NCI-H2107 treated with DMSO at 0.1 percent for 48 hours (cell line): ENCODE measurements around the gene PLPP7.
"Not testable (repeated sequence)": the region's sequence is repeated elsewhere in the genome, so short reads cannot be mapped to it uniquely, and the experiment has no call there.

Experiments used
- DNase-seq: peaks from one replicate; lab custom pipeline; 2025; ENCODE audit not compliant: unreplicated experiment; lab: John Stamatoyannopoulos, UW

Gene PLPP7

DNA sequence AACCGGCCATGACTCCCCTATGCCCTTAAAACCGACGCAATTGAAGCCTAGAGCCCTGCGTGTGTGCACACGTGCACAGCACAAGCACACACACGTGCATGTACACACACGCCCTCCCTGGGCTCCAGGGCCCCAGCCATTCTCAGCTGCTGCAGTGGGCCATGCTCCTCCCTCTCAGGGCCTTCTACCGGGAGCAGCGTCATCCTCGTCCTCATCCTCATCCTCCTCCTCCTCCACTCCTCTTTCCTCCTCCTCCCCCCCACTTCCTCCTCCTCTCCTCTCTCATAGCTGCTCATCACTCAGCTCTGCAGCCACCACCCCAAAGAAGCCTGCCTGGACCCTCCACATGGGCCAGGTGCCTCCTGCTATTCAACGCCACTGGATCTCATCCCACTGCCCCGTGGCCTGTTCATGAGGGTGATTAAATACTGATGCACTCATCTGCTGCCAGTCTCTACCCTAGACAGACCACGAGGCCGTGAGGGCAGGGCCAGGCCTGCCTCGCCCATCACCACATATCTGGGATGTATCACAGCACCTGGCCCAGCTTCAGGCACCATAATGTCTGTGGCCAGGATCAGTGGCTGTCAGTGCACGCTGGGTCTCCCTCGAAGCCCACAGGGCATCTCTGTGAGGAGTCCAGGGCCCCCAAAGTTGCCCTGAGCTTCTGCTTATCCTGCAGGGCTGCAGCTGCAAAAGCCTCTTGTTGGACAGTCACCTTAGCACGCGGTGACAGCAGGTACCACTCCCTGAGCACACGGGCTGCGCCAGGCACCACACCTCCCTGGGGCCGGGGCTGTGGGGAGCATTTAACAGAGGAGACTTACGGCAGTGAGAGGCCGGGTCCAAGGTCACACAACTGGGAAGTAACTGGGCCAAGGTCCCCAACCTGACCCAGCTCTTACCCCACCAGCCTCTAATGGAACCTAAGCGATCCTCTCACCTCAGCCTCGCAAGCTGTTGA is 23.0 kb upstream of the PLPP7 start:
- no peak for DNase-seq

DNA sequence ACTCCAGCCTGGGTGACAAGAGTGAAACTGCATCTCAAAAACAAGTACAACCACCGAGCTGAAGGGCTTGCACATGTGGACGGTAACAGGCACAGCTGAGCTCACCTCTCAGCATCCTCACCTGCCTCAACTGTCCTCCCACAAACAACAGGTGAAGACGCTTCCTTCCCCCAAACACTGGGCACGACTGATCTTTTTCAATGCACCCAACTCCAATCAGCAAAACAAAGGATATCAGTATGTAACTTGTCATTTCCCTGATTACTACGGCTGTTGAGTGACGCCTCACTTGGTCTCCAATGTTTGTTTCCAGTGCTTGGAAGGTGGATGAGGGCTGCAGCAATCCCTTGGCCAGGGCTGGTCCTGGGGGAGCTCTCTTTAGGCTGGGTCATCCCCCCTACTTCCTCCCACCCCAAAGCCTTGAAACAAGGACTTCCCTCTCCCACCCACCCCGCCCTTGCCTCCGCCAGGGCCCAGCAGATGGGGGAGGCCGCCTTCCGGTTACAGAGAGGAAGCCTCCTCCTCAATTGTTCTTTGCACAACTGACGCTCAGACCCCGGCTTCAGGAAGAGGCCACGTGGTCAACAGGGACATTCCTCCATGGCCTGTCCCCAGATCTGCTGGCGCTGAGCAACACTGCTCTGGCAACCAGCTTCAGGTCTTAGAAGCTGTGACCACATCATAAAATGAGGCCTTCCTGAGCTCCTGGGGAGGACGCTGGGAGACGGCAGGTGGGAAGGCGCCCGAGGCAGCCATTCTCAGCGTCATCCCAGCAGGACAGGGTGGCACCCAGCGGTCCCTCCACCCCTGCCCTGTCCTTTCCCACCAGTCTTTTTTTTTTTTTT is 19.1 kb upstream of the PLPP7 start:
- no peak for DNase-seq

- DNase-seq, result not testable (repeated sequence)
Measured at GRCh38 chr9:131271016-131271273, 18.6 kb upstream of the PLPP7 start.

GRCh38 chr9:131271506-131271931 is 18.0 kb upstream of the PLPP7 start:
- DNase-seq, result no peak

GRCh38 chr9:131272212-131272611 is 17.3 kb upstream of the PLPP7 start:
- DNase-seq, result no peak

GRCh38 chr9:131273146-131273855 is 16.2 kb upstream of the PLPP7 start:
- DNase-seq, result no peak

DNA sequence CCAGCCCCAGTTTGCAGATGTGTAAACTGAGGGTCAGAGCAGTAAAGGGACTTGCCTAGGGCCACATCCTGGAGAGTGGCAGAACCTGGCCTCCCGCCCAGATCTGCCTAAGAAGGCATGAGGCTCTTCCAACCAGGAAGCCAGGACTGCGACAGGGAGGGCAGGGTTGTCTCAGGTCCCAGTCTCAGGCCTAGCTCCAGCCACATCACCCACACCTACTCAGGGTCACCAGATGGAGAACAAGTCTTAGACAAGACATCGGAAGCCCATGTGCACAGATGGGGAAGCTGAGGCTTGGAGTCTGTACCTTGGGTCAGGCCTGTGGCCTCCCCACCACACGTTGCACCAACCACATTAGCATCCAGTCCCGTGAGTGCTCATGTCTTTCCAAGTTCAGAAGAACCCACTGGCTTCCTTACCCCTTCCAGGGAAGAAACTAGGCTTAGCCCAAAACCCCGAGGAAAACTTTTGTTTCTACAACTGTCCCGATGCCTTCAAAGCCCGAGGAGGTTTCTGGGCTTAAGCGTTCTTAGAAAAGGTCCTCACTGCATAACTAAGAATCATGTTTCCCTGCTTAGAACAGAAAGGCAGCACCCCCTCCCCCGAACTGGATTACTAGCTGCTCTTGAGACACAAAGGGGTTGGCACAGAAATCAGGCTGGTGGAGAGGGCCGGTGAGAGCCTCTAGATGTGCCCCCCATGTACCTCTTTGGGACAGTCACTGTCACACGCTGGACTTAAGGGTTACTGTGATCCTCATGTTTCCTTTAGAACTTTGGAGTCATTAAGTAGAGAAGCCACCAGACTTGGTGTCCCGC is 15.5 kb upstream of the PLPP7 start:
- no peak for DNase-seq

DNA sequence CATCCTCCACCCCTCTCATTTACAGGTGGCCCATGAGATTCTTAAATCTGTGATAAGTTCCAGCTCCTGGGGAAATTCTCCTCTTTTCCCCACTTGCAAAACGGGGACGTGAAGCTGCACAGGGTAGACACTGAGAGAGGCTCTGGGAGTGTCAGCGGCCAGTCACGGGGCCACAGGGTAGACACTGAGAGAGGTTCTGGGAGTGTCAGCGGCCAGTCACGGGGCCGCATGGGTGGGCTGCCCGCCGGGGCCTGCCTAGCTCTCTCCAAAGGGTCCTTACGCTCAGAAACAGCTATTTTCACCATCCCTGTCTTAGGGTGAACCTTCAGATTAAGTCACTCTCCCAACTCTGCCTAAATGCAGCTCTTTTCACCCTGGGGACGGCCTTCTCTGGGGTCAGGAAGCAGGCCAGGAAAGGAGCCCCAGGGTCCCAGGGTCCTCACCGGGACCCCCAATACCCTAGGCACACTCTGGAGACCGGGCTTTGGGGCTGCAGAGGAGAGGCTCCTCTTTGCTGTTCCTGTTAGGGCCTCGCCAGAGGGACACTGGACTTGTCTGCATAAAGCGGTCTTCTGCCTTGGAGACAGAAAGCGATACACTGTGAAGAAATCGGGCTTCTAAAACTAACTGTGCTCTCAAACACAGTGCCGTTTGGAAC is 14.7 kb upstream of the PLPP7 start:
- DNase-seq, result no peak

DNA sequence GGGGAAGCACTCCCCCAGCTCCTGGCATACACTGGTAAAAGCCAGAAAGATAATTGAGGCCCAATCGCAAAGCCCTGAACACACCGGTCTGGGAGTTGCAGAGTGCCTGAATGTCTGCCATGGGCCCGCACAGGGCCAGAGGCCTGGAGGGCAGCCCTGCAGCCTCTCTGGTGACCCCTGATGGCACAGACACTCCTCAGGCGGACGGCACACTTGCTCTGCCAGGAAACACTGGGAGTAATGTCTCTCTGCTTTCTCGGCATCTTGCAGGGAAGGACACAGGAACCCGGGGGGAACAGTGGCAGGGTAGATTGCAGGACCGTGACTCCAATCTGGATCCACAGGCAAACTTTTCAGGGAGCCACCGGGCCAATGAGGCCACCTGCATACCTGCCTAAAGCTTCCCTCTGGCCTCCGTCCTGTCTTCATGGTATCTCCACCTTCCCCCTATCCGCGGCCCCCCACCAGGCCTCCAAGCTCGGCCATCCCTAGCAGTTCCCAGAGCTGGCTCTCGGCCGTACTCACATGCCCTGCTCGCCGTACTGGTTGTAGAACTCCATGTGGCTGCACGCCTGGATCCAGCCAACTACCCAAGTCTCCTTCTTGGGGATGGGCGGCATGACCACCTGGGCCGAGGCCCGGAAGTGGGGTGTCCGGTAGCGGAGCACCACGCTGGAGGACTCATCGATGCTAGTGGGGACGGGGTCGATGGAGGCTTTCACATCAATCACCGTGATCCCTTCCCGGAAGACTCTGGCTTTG is 14.0 kb upstream of the PLPP7 start:
- no peak for DNase-seq

DNA sequence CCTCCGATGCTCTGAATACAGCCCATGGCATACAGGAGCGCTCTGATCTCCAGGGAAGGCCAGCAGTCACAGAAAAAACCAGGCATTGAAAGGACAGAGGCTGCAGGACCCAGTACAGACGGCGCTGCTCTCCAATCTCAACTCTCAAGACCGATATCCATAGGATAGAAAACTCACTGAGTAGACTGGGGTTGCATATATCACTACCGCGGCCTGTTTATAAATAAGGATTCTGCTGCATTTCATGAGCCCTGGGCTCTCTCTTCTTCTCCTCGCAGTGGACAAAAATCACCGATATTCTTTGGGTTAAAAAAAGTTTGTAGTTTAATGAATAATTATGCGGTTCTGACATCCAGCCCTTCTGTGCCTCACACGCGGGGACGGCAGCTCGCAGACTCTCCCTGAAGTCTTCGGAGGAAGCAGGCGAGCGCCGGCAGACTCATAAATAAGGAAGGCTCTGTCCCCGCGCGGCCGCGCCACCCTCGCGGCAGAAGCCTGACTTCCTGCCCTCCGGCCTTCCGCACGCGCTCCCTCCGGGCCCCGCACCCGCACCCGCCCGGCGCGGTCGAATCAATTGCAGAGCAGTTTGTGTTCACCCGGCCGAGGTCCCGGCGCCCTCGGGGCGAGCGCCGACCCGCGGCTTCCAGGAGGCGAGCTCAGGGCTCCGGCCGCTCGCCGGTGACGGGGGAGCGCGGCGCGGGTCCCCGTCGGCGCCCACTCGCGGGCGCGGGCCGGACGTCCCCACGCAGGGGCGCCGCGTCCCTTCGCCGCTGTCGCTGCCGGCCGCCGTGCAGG is 13.2 kb upstream of the PLPP7 start, which contains the start of gene FAM78A:
Gene FAM78A (minus strand): TSS at position 417 of the 795 bp plus-strand sequence. CDS start 331 bp downstream, at position 86.
- DNase-seq, result no peak

GRCh38 chr9:131276891-131277286 is 12.6 kb upstream of the PLPP7 start:
- DNase-seq, result no peak

DNA sequence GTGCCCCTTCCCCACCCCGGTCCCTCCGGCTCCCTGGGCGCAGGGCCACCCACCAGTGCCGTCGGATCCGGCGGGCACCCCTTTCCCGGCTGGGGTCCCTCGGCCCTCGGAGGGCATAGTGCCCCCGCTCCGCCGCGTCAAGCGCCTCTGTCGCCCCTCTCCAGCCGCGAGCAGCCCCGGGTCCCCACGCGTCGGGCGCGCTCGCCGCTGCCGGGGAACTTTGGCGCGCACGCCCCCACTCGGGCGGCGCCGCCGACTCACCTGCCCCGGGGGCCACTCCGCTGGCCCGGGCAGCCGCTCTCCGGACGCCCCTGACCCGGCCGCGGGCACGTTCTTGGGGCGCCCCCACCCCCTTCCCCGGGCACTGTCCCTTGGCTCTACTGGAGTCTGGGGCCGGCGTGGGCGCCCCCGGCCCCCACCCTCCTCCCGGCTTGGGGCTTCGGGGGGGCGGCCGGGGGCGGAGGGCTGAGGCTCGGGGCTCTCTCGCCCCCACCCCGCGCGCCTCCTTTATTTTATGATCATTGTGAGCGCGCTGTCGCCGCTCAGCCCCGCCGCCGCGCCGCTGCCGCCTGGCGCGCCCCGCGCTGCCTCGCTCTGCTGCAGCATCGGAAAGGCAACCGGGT is 12.1 kb upstream of the PLPP7 start:
- DNase-seq, result no peak

- peak; percentile 57 for DNase-seq
Measured at GRCh38 chr9:131277910-131278701, 11.4 kb upstream of the PLPP7 start.

DNA sequence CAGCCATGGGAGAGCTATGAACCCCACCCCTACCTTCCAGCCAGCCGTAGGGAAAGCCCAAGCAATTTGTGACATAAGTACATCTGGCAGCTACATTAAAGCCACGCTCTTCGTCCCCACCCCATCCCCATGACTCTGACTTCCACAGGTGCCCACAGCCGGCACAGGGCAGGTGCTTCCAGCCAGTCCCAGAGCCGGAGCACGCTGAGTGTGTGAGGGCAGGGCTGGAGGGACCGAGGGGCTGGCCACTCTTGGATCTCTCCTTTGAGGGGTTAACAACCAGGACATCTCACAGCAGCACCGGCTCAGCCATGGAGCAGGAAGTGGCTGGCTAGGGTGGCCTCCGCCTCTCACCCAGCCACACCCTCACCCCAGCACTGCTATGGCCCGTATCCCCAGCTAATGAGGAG is 10.8 kb upstream of the PLPP7 start:
- DNase-seq, result no peak

DNA sequence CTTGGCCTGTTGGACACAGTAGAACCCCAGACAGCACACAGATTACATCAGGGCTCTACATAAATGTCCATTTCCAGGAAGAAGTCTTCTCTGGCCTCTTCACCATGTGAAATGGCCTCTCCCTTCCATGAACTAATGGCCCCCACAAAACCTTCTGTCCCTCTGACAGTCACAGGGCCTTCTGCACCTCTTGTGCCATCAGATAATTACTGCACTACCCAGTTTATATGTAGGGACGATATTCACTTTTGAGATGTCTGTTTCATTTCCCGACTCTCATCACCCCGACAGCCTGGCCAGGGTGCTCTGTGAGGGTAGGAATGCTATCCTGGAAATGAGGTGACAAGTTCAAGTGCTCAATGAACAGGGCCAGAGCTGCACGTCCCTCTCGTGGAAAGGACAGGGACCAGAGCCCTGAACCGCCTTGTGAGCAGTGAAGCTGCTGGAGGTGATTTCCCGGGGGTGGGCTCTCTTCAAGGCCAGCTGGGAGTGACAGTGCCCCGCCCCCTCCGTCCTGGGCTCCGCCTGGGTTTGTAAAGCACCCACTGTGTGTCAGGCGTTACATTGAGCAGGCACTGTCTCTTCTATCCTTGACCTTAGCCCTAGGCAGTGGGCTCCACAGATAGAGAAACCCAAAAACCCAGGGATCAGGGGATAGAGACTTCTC is 10.2 kb upstream of the PLPP7 start:
- DNase-seq, result no peak

GRCh38 chr9:131279863-131280570 is 9.5 kb upstream of the PLPP7 start:
- no peak for DNase-seq
